Lower leg skin (tissue), 3 donors: ENCODE measurements around the gene CCDC63.

Experiments
- CTCF ChIP-seq, 3 donors: fragments of 450-650 bp; IDR thresholded peaks; one replicate each; pipeline ENCODE4 v1.5.1; 2016; ENCODE audit warnings: antibody characterized with exemption in 3 of 3, mild to moderate bottlenecking in 3 of 3, moderate library complexity in 2 of 3
- POLR2A ChIP-seq, 2 donors: fragments of 450-650 bp; IDR thresholded peaks; one replicate each; pipeline ENCODE4 v1.6.1; 2016 to 2017; ENCODE audit warnings: antibody characterized with exemption in 2 of 2, mild to moderate bottlenecking in 1 of 2, moderate library complexity in 1 of 2

- no peak for TF ChIP-seq CTCF (IDR thresholded peaks at IDR 0.05)
- TF ChIP-seq POLR2A (IDR thresholded peaks at IDR 0.05), result no peak
Observed at GRCh38 chr12:110807640-110808039, 39.1 kb upstream of the CCDC63 start.
